Dendritic cell treated with granulocyte-macrophage colony-stimulating factor and Interleukin-4, amounts not matched to agents 40 ng/mL and 50 ng/mL, for 4 days (primary cell): Measurements from ENCODE around the gene COBL.

ENCODE experiments used
- H3K27ac Mint-ChIP-seq: one replicate; pipeline ENCODE4 v1.8.0; 2022; ENCODE audit warnings: mild to moderate bottlenecking, mixed read lengths
- H3K27me3 Mint-ChIP-seq: one replicate; pipeline ENCODE4 v1.8.0; 2022; ENCODE audit warnings: mild to moderate bottlenecking, mixed read lengths
- H3K36me3 Mint-ChIP-seq: one replicate; pipeline ENCODE4 v1.8.0; 2022; ENCODE audit warnings: low read depth, mixed read lengths
- H3K4me1 Mint-ChIP-seq: one replicate; pipeline ENCODE4 v1.8.0; 2022; ENCODE audit warnings: low read depth, mixed read lengths
- H3K4me3 Mint-ChIP-seq: one replicate; pipeline ENCODE4 v1.8.0; 2022; ENCODE audit warnings: mild to moderate bottlenecking, moderate library complexity, mixed read lengths
- H3K9me3 Mint-ChIP-seq: one replicate; pipeline ENCODE4 v1.8.0; 2022; ENCODE audit warnings: mixed read lengths
- intact Hi-C: fragments of 100-400 bp; cut with micrococcal nuclease; formaldehyde crosslinking; loops from one replicate; pipeline ENCODE4 v1.15.0; 2022

The COBL gene

DNA sequence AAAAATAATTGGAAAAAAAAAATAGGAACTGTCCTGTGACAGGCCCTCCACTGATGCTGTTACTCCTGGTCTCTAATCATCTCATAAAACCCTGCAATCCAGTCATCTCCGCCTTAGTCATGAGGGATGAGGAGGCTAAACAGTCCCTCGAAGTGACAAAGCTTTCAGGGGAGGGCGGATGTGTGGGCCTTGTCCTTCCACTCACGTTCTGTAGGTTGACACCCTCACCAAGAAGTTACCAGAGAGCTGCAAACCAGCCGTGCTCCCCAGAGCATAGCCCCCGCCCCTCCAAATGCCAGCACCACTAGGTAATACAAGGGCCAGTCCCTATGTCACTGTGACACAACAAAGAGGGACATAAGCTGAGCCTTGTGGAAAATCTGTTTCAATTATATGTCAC, 11.9 kb downstream of the COBL start:
- intact Hi-C loops: no loop called here
- H3K4me1 Mint-ChIP-seq: no peaks in the 10 kb centered on the region

DNA sequence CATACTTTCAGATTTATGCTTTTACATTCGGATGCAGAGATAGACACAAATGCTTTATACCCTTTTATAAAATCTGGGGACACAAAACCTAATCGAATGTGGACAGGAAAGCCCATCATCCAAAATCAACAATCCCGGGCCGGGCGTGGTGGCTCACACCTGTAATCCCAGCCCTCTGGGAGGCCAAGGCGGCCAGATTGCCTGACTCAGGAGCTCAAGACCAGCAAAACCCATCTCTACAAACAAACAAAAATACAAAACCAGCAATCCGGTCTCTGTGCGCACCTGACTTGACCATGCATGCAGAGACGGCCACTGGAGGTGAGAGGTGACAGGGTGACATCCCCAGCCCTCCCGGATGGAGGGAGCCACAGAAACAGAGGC, 13.5 kb downstream of the COBL start:
- H3K9me3 Mint-ChIP-seq: no peaks in the 10 kb centered on the region
- no peak overlapping the region for H3K27ac Mint-ChIP-seq
- no peaks in the 10 kb centered on the region for H3K36me3 Mint-ChIP-seq
- no peaks in the 10 kb centered on the region for H3K4me1 Mint-ChIP-seq
- peaks cover 2% of the 10 kb centered on the region for H3K27me3 Mint-ChIP-seq
- no peak overlapping the region for H3K4me3 Mint-ChIP-seq
- intact Hi-C loops: no loop called here

More for the DNA sequence above, 11.9 kb downstream of the COBL start:
- peaks cover 4% of the 10 kb centered on the region for H3K27me3 Mint-ChIP-seq
- H3K9me3 Mint-ChIP-seq: no peaks in the 10 kb centered on the region
- no peak overlapping the region for H3K4me3 Mint-ChIP-seq
- no peak overlapping the region for H3K27ac Mint-ChIP-seq
- H3K36me3 Mint-ChIP-seq: no peaks in the 10 kb centered on the region

DNA sequence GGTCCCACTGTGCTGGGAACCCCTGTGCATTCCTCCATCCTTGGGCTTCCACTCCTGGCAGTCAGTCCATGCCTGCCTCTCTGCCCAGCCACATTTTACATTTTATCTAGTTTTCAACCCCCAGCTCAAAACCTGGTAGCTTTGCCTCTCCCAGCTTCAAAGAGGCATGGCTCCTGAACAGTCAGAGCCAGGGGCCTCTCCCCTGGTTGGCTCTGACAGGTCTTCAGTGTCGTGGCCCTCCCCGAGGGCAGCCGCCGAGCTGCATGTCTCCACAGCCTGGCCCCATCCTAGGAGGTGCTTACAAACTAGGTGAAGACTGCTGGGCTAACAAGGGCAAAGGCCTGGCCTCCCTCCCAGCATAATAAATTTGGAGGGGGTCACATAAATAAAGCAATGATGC, 14.8 kb downstream of the COBL start:
- H3K4me1 Mint-ChIP-seq: no peaks in the 10 kb centered on the region
- no peak overlapping the region for H3K27ac Mint-ChIP-seq
- H3K4me3 Mint-ChIP-seq: no peak overlapping the region
- intact Hi-C loops: no loop called here
- H3K9me3 Mint-ChIP-seq: no peaks in the 10 kb centered on the region
- H3K27me3 Mint-ChIP-seq: peaks cover 1% of the 10 kb centered on the region
- H3K36me3 Mint-ChIP-seq: no peaks in the 10 kb centered on the region

DNA sequence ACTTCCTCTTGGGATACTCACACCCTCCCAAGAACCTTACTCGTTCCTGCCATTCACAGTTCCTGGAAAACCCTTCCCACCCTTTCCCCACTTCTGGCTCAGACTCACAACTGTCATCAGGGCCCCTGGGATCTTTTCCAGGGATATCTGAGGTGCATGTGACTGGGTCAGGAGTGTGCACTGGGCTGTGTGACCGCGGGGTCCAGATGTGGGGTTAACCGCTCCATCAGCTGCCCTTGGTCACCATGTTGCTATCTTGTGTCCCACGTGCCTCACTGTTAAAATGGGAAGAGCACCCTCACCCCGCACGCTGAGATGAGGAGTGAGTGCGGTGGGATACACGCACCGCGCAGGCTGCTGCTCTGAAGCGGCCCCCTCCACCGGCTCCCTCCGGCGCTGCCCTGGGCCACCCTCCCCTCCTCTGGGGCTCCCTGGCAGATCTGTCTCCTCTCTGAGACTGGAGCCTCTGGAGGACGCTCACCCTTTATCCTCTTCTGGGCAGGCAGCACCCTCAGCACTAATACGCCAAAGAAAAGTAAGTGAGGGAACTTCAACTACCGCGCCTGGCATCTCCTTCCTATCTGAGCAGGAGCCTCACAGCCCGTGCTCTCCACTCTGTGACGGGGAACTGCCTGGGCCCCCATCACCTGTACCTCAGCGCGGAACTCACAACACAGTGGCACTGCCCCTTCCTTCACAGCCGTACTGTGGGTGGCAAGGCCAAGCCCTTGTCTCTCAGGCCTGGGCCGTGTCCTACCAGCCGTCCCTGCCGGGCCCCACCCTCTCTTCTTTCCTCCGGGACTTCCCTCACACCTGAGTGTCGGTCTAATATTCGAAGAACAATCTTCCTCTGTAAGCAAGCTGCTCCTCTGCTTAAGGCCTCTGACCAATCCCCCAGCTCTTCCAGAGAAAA, 15.6 kb downstream of the COBL start:
- H3K9me3 Mint-ChIP-seq: no peaks in the 10 kb centered on the region
- H3K36me3 Mint-ChIP-seq: no peaks in the 10 kb centered on the region
- H3K27ac Mint-ChIP-seq: no peak overlapping the region
- no peak overlapping the region for H3K4me3 Mint-ChIP-seq
- intact Hi-C loops: no loop called here
- H3K27me3 Mint-ChIP-seq: no peaks in the 10 kb centered on the region
- no peaks in the 10 kb centered on the region for H3K4me1 Mint-ChIP-seq

DNA sequence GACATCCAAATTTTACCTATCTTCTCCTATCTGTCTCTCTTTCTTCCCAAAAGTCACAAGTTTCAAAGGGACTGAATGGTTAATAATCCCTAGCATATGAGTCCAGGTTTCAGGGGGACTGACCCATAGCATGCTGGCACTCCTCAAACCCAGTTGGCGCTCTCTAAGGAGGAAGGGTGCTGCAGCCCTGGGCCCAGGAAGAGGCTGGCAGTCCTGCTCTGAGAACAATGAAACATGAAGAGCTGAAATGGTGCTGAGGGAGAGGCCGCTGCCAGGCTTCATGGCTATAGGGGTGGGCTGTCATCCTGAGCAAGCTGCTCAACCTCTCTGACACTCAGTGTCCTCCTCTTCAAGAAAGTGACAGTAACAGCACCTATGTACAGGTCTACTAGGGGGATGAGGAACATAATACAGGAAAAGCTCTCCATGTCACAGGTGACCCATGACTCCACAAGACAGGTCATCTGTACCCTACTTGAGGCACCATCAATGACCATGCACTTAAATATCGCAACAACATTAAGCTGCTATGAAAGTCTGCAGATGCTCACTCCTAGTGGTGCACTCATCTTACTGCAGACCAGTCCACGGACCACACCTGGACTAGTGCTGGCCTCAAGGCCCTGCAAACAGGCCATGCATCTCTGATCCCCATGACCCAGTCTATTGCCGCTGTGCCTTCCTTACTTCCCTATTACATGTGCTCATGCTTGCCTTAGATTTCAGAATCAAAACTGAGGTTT, 17.0 kb downstream of the COBL start:
- no peaks in the 10 kb centered on the region for H3K4me1 Mint-ChIP-seq
- no peaks in the 10 kb centered on the region for H3K36me3 Mint-ChIP-seq
- H3K27ac Mint-ChIP-seq: no peak overlapping the region
- intact Hi-C loops: no loop called here
- H3K9me3 Mint-ChIP-seq: no peaks in the 10 kb centered on the region
- H3K4me3 Mint-ChIP-seq: no peak overlapping the region
- no peaks in the 10 kb centered on the region for H3K27me3 Mint-ChIP-seq

DNA sequence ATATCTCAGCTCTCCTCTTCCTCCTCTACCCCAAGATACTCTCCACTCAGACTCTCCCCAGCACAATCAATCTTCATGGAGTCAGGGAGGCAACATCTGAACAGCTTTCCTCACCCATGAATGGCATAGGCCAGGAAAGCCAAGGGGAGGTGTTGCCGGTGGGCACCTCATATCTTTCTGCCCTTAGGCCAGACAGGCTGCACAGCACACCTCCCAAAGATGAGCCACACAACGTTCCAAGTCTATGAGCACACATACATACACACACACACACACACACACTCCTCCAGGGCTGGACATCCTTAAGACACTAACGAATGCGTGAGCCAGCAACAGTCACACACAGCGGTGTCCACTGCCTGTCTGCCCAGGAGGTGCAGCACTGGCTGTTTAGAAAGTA, 17.7 kb downstream of the COBL start:
- H3K36me3 Mint-ChIP-seq: no peaks in the 10 kb centered on the region
- no peaks in the 10 kb centered on the region for H3K27me3 Mint-ChIP-seq
- no peak overlapping the region for H3K27ac Mint-ChIP-seq
- no peaks in the 10 kb centered on the region for H3K9me3 Mint-ChIP-seq
- H3K4me1 Mint-ChIP-seq: no peaks in the 10 kb centered on the region
- intact Hi-C loops: no loop called here
- H3K4me3 Mint-ChIP-seq: no peak overlapping the region

DNA sequence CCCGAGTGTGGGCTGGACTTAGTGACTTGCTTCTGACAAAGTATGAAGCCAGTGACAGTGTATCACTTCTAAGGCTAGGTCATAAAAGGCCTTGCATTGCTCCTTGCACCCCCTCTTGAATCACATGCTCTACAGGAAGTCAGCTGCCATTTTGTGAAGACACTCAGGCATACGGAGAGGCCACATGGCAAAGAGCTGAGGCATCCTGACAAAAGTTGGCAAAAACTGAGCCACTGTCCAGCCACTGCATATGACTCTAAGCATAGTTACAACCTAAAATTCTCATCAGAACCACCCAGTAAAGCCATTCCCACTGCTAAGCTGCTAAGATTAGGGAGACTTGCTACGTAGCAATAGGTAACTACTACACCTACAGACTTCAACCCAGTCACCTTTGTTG, 18.6 kb downstream of the COBL start:
- H3K27me3 Mint-ChIP-seq: no peaks in the 10 kb centered on the region
- no peak overlapping the region for H3K4me3 Mint-ChIP-seq
- H3K36me3 Mint-ChIP-seq: no peaks in the 10 kb centered on the region
- no peaks in the 10 kb centered on the region for H3K4me1 Mint-ChIP-seq
- no peak overlapping the region for H3K27ac Mint-ChIP-seq
- intact Hi-C loops: no loop called here
- H3K9me3 Mint-ChIP-seq: no peaks in the 10 kb centered on the region

DNA sequence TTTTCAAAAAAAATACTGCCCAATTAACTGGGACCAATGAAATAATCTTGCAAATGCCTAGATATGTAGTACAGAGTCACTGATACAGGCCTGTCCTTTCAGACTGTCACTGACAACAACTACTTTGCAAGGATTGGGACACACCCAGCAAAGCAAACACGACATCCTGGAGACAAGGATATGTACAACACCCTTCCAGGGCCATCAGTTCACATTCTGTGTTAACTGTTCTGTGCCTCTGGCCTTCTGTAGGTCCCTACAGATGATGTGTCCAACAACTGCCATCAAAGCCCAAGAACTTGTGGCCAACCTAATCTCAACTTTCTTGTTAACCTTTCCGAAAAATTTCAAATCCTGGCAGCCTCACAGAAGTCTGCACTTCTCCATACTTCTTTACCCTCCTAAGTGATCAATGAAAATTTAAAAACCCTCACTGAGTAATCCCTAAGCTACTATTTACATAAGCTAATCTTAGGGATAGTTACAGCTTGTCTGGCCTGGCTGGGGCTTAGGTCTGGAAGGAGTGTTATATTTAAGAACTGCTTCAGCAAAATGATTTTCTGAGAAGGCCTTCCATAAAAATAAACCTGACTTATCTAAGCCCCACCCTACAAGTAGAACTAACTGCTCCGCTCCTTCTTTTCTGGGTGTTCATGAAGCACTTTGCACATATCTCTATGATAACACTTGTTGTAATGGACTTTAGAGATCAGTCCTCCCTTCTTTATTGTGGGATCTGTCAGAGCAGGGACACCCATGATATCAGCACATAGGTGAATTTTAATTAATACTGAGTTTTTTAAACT, 21.0 kb downstream of the COBL start:
- Mint-ChIP-seq H3K4me1 (no peaks in the 10 kb centered on the region), H3K27ac (no peak overlapping the region), H3K4me3 (no peak overlapping the region), H3K27me3 (no peaks in the 10 kb centered on the region), H3K9me3 (no peaks in the 10 kb centered on the region), H3K36me3 (no peaks in the 10 kb centered on the region)
- intact Hi-C loops: no loop called here

DNA sequence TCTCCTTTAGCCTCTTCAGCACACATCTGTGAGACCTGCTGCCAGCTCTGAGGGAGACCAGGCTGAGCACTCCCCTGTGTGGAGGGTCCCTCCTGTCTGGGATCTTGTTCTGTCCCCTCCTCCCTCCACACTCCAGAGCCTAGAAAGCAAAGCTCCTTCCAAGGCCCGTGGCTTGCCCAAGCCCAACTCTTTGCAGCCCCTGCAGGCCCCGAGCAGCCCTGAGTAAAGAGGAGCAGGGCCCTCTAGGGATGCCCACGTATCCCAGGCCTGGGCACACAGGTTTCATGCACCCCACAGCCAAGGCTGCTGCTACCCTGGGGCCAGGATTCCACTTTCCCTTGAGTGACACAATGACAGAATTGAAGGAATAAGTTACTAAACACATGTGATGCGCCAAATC, 24.0 kb downstream of the COBL start:
- Mint-ChIP-seq H3K9me3 (no peaks in the 10 kb centered on the region), H3K36me3 (no peaks in the 10 kb centered on the region), H3K27me3 (no peaks in the 10 kb centered on the region), H3K27ac (no peak overlapping the region), H3K4me1 (no peaks in the 10 kb centered on the region), H3K4me3 (no peak overlapping the region)
- intact Hi-C loops: no loop called here

DNA sequence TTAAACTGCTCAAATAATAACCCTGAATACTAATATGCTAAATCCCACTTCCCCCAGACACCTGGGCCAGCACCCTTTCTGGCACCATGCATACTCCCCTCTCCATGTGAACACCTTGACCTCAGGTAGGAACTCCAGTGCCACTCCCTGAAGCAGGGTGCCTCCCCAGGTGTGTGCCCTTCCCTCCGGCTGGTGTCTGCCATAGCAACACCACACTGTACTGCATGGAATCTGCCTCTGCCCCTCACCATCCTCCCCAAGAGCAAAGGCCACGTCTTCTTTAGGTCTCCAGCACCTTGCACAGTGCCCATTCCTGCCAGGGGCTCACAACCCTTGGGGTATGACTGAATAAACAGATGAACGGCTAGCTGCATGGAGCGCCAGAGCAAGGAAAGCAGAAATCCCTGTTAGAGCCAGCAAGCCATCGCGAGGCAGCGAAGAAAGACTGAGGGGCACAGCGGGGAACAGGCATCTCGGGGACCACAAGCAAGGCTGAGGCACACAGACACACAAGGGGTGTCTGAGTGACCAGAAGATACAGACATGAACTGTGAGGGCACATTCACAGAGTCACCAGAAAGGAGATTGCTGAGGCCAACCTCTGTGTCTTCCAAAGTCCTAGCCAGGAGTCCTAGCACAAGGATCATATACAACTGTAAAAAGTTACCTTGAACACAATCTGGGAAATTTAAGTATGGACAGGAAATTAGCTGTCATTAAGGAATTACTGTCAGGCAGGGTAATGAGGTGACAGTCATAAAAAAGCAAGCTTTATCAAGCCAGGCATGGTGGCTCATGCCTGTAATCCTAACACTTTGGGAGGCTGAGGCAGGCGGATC, 25.7 kb downstream of the COBL start:
- intact Hi-C loops: no loop called here
- no peaks in the 10 kb centered on the region for H3K36me3 Mint-ChIP-seq
- no peak overlapping the region for H3K27ac Mint-ChIP-seq
- H3K4me1 Mint-ChIP-seq: no peaks in the 10 kb centered on the region
- H3K4me3 Mint-ChIP-seq: no peak overlapping the region
- H3K27me3 Mint-ChIP-seq: no peaks in the 10 kb centered on the region
- no peaks in the 10 kb centered on the region for H3K9me3 Mint-ChIP-seq

DNA sequence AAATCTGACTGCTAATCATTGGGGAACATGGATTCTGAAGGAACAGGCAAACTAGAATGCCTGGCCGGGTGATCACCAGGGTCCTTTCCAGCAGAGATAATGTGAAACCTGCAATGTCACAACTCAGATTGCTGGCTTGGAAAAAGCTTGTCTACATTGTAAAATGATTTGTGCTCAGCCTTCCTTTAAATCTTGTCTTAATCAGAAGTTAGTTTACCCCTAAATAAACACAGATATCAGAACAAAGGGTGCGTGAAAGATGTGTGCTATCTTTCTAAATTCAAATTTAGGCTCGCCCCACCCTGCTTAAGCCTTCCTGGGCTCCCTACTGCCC, 26.3 kb downstream of the COBL start:
- intact Hi-C loops: no loop called here
- Mint-ChIP-seq H3K27ac (no peak overlapping the region), H3K9me3 (no peaks in the 10 kb centered on the region), H3K4me3 (no peak overlapping the region), H3K4me1 (no peaks in the 10 kb centered on the region), H3K36me3 (no peaks in the 10 kb centered on the region), H3K27me3 (no peaks in the 10 kb centered on the region)

DNA sequence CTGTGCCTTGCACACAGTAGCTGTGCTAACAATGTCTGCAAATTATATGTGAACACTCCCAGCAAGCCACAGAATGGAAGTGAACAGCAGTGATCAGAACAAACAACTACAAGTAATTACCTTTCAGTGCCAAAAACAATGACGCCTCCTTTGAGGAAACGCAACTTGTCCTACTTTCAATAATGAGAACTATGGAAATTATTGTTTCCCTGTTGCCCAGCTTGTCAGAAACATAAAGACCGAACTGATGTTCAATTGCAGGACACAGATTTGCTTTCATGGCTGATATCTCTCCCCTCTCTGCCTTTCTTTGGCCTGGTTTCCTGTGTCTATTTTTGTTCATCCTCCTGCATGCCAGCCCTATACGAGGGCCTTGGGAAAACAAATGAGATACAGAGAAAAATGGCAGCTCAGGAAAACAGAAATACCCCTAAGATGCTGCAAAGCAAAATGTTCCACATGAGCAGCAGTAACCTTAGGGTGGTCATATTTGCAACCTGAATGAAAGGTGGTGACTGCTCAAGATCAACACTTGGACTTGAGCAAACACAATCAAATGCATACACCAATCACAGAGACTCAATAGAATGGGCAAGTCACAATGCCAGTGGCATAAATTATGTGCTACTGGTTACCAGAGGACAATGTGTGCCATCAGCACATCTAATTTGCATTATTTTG, 26.8 kb downstream of the COBL start:
- H3K27ac Mint-ChIP-seq: no peak overlapping the region
- no peaks in the 10 kb centered on the region for H3K9me3 Mint-ChIP-seq

More for the DNA sequence above, 26.8 kb downstream of the COBL start:
- intact Hi-C loops: no loop called here
- Mint-ChIP-seq H3K4me1 (no peaks in the 10 kb centered on the region), H3K27me3 (no peaks in the 10 kb centered on the region), H3K4me3 (no peak overlapping the region), H3K36me3 (no peaks in the 10 kb centered on the region)
